ENCODE measurements around the gene SOHLH2. TPM values are rescaled to one million over a fixed set of nuclear protein-coding genes. Genes with fewer than 3 reads are reported as not detected.

The SOHLH2 gene
- total and polyA plus RNA-seq, 2 of the 4 experiments (the other 2 are of a cell fraction) = 0.17 to 0.18 TPM

GRCh38 chr13:36126491-36126890 is 87.9 kb downstream of the SOHLH2 start:
- Histone ChIP-seq H3K56ac (ENCODE audit: extremely low read depth, insufficient read depth, low read length) (no peak overlapping the region), H3K4me2 (ENCODE audit: low read depth, low read length) (no peak overlapping the region), H2AK5ac (ENCODE audit: low read depth, low read length) (no peak overlapping the region), H3K27ac (ENCODE audit: insufficient read depth, low read length) (no peak overlapping the region), H4K20me1 (ENCODE audit: insufficient read depth, low read length) (no peaks in the 10 kb centered on the region), H3K9me1 (ENCODE audit: insufficient read depth, low read length) (no peaks in the 10 kb centered on the region), H3K4me3 (ENCODE audit: insufficient read depth, low read depth, low read length) (no peak overlapping the region), H3K27me3 (ENCODE audit: control insufficient read depth, insufficient read depth, low read length) (peaks cover 24% of the 10 kb centered on the region), H2BK5ac (ENCODE audit: low read depth, low read length, poor library complexity, severe bottlenecking) (no peak overlapping the region), H4K8ac (ENCODE audit: low read depth in 2 of 2, low read length in 2 of 2) (no peak overlapping the region), H3K4me1 (ENCODE audit: control insufficient read depth, insufficient read depth, low read length) (no peaks in the 10 kb centered on the region), H3K79me1 (ENCODE audit: low read depth in 1 of 2, low read length in 2 of 2) (no peaks in the 10 kb centered on the region), H3K9ac (ENCODE audit: low read depth, low read length) (no peak overlapping the region), H3K23ac (ENCODE audit: low read depth, low read length) (no peak overlapping the region), H3K18ac (ENCODE audit: low read depth, low read length) (no peak overlapping the region), H2BK120ac (ENCODE audit: low read depth, low read length) (no peak overlapping the region), H4K5ac (ENCODE audit: low read depth, low read length) (no peak overlapping the region), H2AK9ac (replicated peaks; ENCODE audit: low read depth, low read length, poor library complexity) (no peak overlapping the region), H2AFZ (replicated peaks; ENCODE audit: low read length, poor library complexity) (no peak overlapping the region), H2BK20ac (ENCODE audit: low read depth, low read length) (no peak overlapping the region), H3K4ac (ENCODE audit: low read depth, low read length) (no peak overlapping the region), H3K14ac (replicated peaks; ENCODE audit: low read depth, low read length) (no peak overlapping the region), H3K9me3 (ENCODE audit: control insufficient read depth, insufficient read depth, low read length) (no peaks in the 10 kb centered on the region), H2BK15ac (ENCODE audit: low read depth, low read length) (no peak overlapping the region), H3K36me3 (ENCODE audit: control insufficient read depth, insufficient read depth, low read length) (no peaks in the 10 kb centered on the region), H4K91ac (ENCODE audit: insufficient read depth, low read depth, low read length) (no peak overlapping the region)
- dilution Hi-C loops (cut with HindIII; ENCODE audit: low sequenced_read_pairs, unreplicated experiment) (no loop called here), in situ Hi-C loops (cut with MboI; ENCODE audit: low sequenced_read_pairs) (no loop called here), intact Hi-C loops (cut with micrococcal nuclease) (no loop called here)
- POLR2A ChIA-PET (ENCODE audit: unreplicated experiment) = interaction anchor here (0.6 kb wide), 1 partner anchor 34 kb away, joined by 3 read pairs; no protein-coding TSS in a partner anchor
- no peak for DNase-seq
- TF ChIP-seq NFE2L2 (IDR thresholded peaks at IDR 0.05; ENCODE audit: low read depth, low read length) (no peak), RFX5 (IDR thresholded peaks at IDR 0.05; ENCODE audit: low read depth, low read length) (no peak), MXI1 (IDR thresholded peaks at IDR 0.05; ENCODE audit: borderline replicate concordance, low read depth, low read length) (no peak), RAD21 (IDR thresholded peaks at IDR 0.05; ENCODE audit: low read length) (no peak), MAFK (IDR thresholded peaks at IDR 0.05; ENCODE audit: low read depth, low read length) (no peak), POLR2A (IDR thresholded peaks at IDR 0.05; ENCODE audit: low read depth, low read length) (no peak), RCOR1 (IDR thresholded peaks at IDR 0.05; ENCODE audit: insufficient replicate concordance, low read length) (no peak), CEBPB (IDR thresholded peaks at IDR 0.05; ENCODE audit: low read depth, low read length) (no peak), SMC3 (IDR thresholded peaks at IDR 0.05; ENCODE audit: low read depth, low read length) (no peak), FOS (IDR thresholded peaks at IDR 0.05; ENCODE audit: low read depth, low read length) (no peak), CHD1 (IDR thresholded peaks at IDR 0.05; ENCODE audit: low read depth, low read length) (no peak), MAZ (IDR thresholded peaks at IDR 0.05; ENCODE audit: borderline replicate concordance, low read depth, low read length) (no peak), BHLHE40 (IDR thresholded peaks at IDR 0.05; ENCODE audit: low read depth, low read length) (no peak)
- TF ChIP-seq, protein P1, sequence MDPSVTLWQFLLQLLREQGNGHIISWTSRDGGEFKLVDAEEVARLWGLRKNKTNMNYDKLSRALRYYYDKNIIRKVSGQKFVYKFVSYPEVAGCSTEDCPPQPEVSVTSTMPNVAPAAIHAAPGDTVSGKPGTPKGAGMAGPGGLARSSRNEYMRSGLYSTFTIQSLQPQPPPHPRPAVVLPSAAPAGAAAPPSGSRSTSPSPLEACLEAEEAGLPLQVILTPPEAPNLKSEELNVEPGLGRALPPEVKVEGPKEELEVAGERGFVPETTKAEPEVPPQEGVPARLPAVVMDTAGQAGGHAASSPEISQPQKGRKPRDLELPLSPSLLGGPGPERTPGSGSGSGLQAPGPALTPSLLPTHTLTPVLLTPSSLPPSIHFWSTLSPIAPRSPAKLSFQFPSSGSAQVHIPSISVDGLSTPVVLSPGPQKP (IDR thresholded peaks at IDR 0.05; ENCODE audit: borderline replicate concordance, low read depth, low read length) = no peak
- TF ChIP-seq, protein P2, sequence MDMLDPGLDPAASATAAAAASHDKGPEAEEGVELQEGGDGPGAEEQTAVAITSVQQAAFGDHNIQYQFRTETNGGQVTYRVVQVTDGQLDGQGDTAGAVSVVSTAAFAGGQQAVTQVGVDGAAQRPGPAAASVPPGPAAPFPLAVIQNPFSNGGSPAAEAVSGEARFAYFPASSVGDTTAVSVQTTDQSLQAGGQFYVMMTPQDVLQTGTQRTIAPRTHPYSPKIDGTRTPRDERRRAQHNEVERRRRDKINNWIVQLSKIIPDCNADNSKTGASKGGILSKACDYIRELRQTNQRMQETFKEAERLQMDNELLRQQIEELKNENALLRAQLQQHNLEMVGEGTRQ (IDR thresholded peaks at IDR 0.05; ENCODE audit: low read depth, low read length) = no peak
- TF ChIP-seq, protein P3, sequence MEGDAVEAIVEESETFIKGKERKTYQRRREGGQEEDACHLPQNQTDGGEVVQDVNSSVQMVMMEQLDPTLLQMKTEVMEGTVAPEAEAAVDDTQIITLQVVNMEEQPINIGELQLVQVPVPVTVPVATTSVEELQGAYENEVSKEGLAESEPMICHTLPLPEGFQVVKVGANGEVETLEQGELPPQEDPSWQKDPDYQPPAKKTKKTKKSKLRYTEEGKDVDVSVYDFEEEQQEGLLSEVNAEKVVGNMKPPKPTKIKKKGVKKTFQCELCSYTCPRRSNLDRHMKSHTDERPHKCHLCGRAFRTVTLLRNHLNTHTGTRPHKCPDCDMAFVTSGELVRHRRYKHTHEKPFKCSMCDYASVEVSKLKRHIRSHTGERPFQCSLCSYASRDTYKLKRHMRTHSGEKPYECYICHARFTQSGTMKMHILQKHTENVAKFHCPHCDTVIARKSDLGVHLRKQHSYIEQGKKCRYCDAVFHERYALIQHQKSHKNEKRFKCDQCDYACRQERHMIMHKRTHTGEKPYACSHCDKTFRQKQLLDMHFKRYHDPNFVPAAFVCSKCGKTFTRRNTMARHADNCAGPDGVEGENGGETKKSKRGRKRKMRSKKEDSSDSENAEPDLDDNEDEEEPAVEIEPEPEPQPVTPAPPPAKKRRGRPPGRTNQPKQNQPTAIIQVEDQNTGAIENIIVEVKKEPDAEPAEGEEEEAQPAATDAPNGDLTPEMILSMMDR (conservative IDR thresholded peaks at IDR 0.05; ENCODE audit: low read depth, low read length) = no peak
- no peak for ATAC-seq (ENCODE audit: low read depth)
- CTCF ChIA-PET = interaction anchor here (0.7 kb wide), 1 partner anchor 20 kb away, joined by 3 read pairs; no protein-coding TSS in a partner anchor
- no CpG with 5 or more reads among the region's 3 CpGs for WGBS, 2 experiments (ENCODE audit: extremely low coverage in 2 of 2, insufficient read length in 1 of 2)
- no TSS peak for BruUV-seq (replicated peaks)
